Choroid plexus epithelial cell (primary cell): ENCODE results near the gene COG6.

Experiments
- DNase-seq: peaks from one replicate; pipeline ENCODE4 v3.0.0-alpha.2; 2010; ENCODE audit warnings: low read depth
- H3K4me3 ChIP-seq: 2 replicates; pipeline ENCODE4 v1.5.1; 2011; ENCODE audit warnings: low read depth, mild to moderate bottlenecking, control low read depth, low read length, moderate library complexity
- CTCF ChIP-seq: conservative IDR thresholded peaks from 2 replicates; pipeline ENCODE4 v1.5.1; 2011; ENCODE audit warnings: low read depth, mild to moderate bottlenecking, control low read depth, inconsistent platforms, low read length, moderate library complexity

The COG6 gene

GRCh38 chr13:39777021-39777420 lies 121.6 kb downstream of the COG6 start:
- H3K4me3 ChIP-seq = no peak overlapping the region
- no peak for DNase-seq
- no peak for TF ChIP-seq CTCF

GRCh38 chr13:39777527-39778061 lies 122.1 kb downstream of the COG6 start:
- peak; percentile 62 for TF ChIP-seq CTCF
- no peak overlapping the region for H3K4me3 ChIP-seq
- DNase-seq = peak; percentile 96

GRCh38 chr13:39779337-39780265 lies 124.1 kb downstream of the COG6 start:
- TF ChIP-seq CTCF = no peak
- H3K4me3 ChIP-seq = no peak overlapping the region
- peak; percentile 75 for DNase-seq

GRCh38 chr13:39780711-39781110 lies 125.2 kb downstream of the COG6 start:
- no peak for DNase-seq
- no peak overlapping the region for H3K4me3 ChIP-seq
- no peak for TF ChIP-seq CTCF

- no peak for TF ChIP-seq CTCF
- H3K4me3 ChIP-seq = no peak overlapping the region
- no peak for DNase-seq
Measured at GRCh38 chr13:39781381-39781780, 125.9 kb downstream of the COG6 start.

- no peak overlapping the region for H3K4me3 ChIP-seq
- DNase-seq = peak; percentile 57
- peak; percentile 24 for TF ChIP-seq CTCF
Measured at GRCh38 chr13:39783051-39783450, 127.6 kb downstream of the COG6 start.

GRCh38 chr13:39784347-39784746 lies 128.9 kb downstream of the COG6 start:
- TF ChIP-seq CTCF = no peak
- DNase-seq = peak; percentile 87
- H3K4me3 ChIP-seq = no peak overlapping the region
